LNCAP (cell line): ENCODE data around the gene KMT2A.

Experiments used
- CTCF ChIP-seq: fragments of 450-650 bp; IDR thresholded peaks from 2 replicates; pipeline ENCODE4 v1.5.1; 2017; ENCODE audit warnings: mild to moderate bottlenecking

KMT2A gene

GRCh38 chr11:118427707-118428106, 8.6 kb upstream of the KMT2A start:
- no peak for TF ChIP-seq CTCF

GRCh38 chr11:118430956-118431355, 5.3 kb upstream of the KMT2A start:
- no peak for TF ChIP-seq CTCF

- no peak for TF ChIP-seq CTCF
These were observed 2.2 kb upstream of the KMT2A start for GRCh38 chr11:118434123-118434552.

- TF ChIP-seq CTCF, result no peak
These were observed 1.6 kb upstream of the KMT2A start for GRCh38 chr11:118434553-118435289.

- TF ChIP-seq CTCF, result no peak
These were observed 901 bp upstream of the KMT2A start for GRCh38 chr11:118435290-118435892.

GRCh38 chr11:118436639-118437207, 431 bp downstream of the KMT2A start:
- TF ChIP-seq CTCF, result 0 out of 2 replicates have a peak, but pooled peaks have one; percentile 19

- TF ChIP-seq CTCF, result no peak
These were observed 1.2 kb downstream of the KMT2A start for GRCh38 chr11:118437208-118438125.
